Activated naive CD4-positive, alpha-beta T cell treated with anti-CD3 and anti-CD28 coated beads for 36 hours (primary cell): ENCODE results near the gene RGS4. TPM values are rescaled to one million over a fixed set of nuclear protein-coding genes. Genes with fewer than 3 reads are reported as not detected.
"Not testable (repeated sequence)": the region's sequence is repeated elsewhere in the genome, so short reads cannot be mapped to it uniquely, and the experiment has no call there.

ENCODE experiments used
- CTCF ChIA-PET: fragments of 350-600 bp; sonication (Branson Sonifier 250); formaldehyde crosslinking; loops from one replicate; lab custom pipeline; 2021; ENCODE audit warnings: antibody characterized with exemption; lab: Charles Lee
- DNase-seq: peaks from one replicate; pipeline ENCODE4 v3.0.0-alpha.2; 2020
- H3K27ac Mint-ChIP-seq: one replicate; pipeline ENCODE4 v1.8.0; 2021; ENCODE audit warnings: mild to moderate bottlenecking, mixed read lengths
- H3K27me3 Mint-ChIP-seq: one replicate; pipeline ENCODE4 v1.8.0; 2021; ENCODE audit warnings: low read depth, mixed read lengths
- H3K36me3 Mint-ChIP-seq: one replicate; pipeline ENCODE4 v1.8.0; 2021; ENCODE audit warnings: low read depth, mixed read lengths
- H3K4me1 Mint-ChIP-seq: one replicate; pipeline ENCODE4 v1.8.0; 2021; ENCODE audit warnings: low read depth, mixed read lengths
- H3K4me3 Mint-ChIP-seq: one replicate; pipeline ENCODE4 v1.8.0; 2021; ENCODE audit warnings: mild to moderate bottlenecking, moderate library complexity, mixed read lengths
- H3K9me3 Mint-ChIP-seq: one replicate; pipeline ENCODE4 v1.8.0; 2021; ENCODE audit warnings: mixed read lengths
- intact Hi-C: fragments of 100-400 bp; cut with micrococcal nuclease; formaldehyde crosslinking; loops from one replicate; pipeline ENCODE4 v1.15.1; 2023
- total RNA-seq, 2 experiments: library from RNA; stranded (reverse); gene quantifications; one replicate each; pipeline ENCODE4 v1.2.3, GENCODE V29; 2021

The RGS4 gene
- total RNA-seq, 2 experiments from 2014 or later, result not detected

- DNase-seq, H3K4me1 Mint-ChIP-seq, H3K9me3 Mint-ChIP-seq, H3K4me3 Mint-ChIP-seq, CTCF ChIA-PET, H3K27me3 Mint-ChIP-seq, H3K27ac Mint-ChIP-seq, H3K36me3 Mint-ChIP-seq: not testable (repeated sequence)
- intact Hi-C loops, result loop anchor here (2.0 kb wide), 1 partner anchor 62 kb away; no protein-coding TSS in a partner anchor
These were observed 20.0 kb downstream of the RGS4 start for GRCh38 chr1:163089117-163089516.

- Mint-ChIP-seq H3K4me3 (no peak overlapping the region), H3K9me3 (no peaks in the 10 kb centered on the region), H3K4me1 (no peaks in the 10 kb centered on the region), H3K36me3 (no peaks in the 10 kb centered on the region), H3K27me3 (peaks cover 9% of the 10 kb centered on the region), H3K27ac (no peak overlapping the region)
- intact Hi-C loops, result no loop called here
- no peak for DNase-seq
- CTCF ChIA-PET, result no interaction called here
These were observed 21.3 kb downstream of the RGS4 start for GRCh38 chr1:163090321-163090945.

DNA sequence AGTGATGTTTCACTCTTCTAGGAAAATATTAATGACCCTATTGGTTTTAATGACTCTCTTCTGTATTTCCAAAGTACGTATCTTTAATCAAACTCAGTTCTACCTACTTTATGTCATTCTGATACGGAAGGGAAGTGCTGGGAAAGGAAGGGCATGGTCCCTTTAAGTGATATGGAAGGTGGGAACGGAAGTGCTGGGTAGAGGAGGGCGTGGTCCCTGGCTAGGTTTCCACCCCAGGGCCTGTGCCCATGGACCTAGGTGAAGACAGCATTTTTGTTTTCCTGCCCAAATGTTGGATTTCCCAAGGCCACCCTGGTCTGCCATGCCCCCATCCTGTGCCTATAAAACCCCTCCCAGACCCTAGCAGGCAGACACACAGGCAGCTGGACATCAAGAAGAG lies 24.0 kb downstream of the RGS4 start:
- Mint-ChIP-seq H3K4me3 (no peak overlapping the region), H3K27ac (no peak overlapping the region), H3K9me3 (no peaks in the 10 kb centered on the region), H3K36me3 (no peaks in the 10 kb centered on the region), H3K4me1 (no peaks in the 10 kb centered on the region), H3K27me3 (peaks cover 11% of the 10 kb centered on the region)
- CTCF ChIA-PET, result no interaction called here
- intact Hi-C loops, result no loop called here
- no peak for DNase-seq

DNA sequence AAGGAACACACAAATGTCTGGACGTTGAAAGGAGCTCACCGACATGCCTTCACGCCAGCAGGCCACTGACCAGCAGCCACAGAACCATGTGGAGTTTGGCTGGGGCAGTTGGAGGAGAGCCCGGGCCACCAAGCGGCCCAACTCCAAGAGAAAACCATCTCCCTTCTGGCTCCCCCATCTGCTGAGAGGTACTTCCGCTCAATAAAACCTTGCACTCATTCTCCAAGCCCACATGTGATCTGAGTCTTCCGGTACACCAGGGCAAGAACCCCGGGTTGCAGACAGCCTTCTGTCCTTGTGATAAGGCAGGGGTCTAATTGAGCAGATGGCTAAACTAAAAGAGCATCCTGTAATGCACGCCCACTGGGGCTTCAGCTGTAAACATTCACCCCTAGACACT lies 24.4 kb downstream of the RGS4 start:
- DNase-seq, result no peak
- Mint-ChIP-seq H3K36me3 (no peaks in the 10 kb centered on the region), H3K4me3 (no peak overlapping the region), H3K4me1 (no peaks in the 10 kb centered on the region), H3K9me3 (no peaks in the 10 kb centered on the region), H3K27me3 (peaks cover 11% of the 10 kb centered on the region), H3K27ac (no peak overlapping the region)
- CTCF ChIA-PET, result no interaction called here
- intact Hi-C loops, result no loop called here

DNA sequence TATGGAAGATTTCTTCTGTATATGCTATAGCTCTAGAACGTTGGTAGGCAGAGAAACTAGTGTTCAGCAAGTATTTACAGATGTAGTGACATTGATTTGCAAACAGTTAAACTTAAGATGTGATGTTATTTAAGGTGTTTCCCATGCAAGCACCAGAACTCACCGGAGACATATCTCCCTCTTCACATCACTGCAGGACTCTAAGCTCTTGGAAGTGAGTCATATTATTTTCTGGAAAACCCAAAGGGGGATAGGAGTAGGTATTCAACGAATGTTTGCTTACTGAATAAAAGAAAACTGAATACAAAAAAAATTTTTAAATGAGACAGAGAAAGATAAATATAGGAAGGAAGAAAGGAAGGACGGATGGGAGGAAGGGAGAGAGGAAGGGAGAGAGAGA lies 25.0 kb downstream of the RGS4 start:
- no peak for DNase-seq
- intact Hi-C loops, result no loop called here
- no peak overlapping the region for H3K4me3 Mint-ChIP-seq
- no peak overlapping the region for H3K27ac Mint-ChIP-seq
- no peaks in the 10 kb centered on the region for H3K36me3 Mint-ChIP-seq
- H3K9me3 Mint-ChIP-seq, result no peaks in the 10 kb centered on the region
- H3K27me3 Mint-ChIP-seq, result peaks cover 11% of the 10 kb centered on the region
- H3K4me1 Mint-ChIP-seq, result no peaks in the 10 kb centered on the region
- CTCF ChIA-PET, result no interaction called here

DNA sequence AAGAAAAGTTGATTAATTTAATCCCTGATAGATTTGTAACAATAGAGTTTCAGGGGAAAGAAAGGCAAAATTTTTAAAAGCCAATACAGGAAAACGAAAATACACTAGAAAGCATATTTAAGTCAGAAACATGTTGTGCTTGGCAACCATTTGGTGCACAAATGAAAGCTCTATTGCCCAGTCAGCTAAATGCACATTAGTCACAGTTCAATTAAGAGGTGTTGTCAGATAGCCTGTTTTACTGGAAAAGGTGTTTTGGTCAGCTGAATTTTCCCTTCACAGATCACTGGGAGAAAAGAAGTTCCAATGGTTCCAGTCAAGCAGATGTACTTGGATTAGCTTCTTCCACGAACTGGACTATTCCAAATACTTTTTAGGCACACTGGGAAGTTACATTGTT lies 25.4 kb downstream of the RGS4 start:
- intact Hi-C loops, result no loop called here
- Mint-ChIP-seq H3K27ac (no peak overlapping the region), H3K9me3 (no peaks in the 10 kb centered on the region), H3K36me3 (no peaks in the 10 kb centered on the region), H3K4me3 (no peak overlapping the region), H3K4me1 (no peaks in the 10 kb centered on the region), H3K27me3 (peaks cover 14% of the 10 kb centered on the region)
- DNase-seq, result no peak
- CTCF ChIA-PET, result no interaction called here

DNA sequence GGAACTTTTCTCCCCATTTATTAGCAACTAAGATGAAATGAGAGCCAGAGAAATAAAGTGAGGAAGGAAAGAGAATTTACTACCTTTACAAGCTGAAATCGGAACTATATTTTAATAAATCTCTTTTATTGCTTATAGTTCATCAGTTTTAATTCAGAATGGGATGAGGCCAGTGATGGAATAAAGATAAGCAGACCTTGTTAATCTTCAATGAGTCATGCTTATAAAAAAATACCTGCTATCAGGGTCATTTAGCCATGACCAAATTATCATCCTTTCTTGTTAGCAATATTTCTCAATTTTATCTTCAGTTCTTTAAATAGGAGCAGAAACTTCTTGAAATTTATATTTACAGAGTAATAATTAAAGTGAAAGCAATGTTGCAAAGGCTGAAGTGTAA lies 26.1 kb downstream of the RGS4 start:
- H3K4me1 Mint-ChIP-seq, result no peaks in the 10 kb centered on the region
- H3K36me3 Mint-ChIP-seq, result no peaks in the 10 kb centered on the region
- intact Hi-C loops, result no loop called here
- no peaks in the 10 kb centered on the region for H3K9me3 Mint-ChIP-seq
- no peak overlapping the region for H3K4me3 Mint-ChIP-seq
- CTCF ChIA-PET, result no interaction called here
- peaks cover 16% of the 10 kb centered on the region for H3K27me3 Mint-ChIP-seq
- DNase-seq, result no peak
- H3K27ac Mint-ChIP-seq, result no peak overlapping the region

- H3K27me3 Mint-ChIP-seq, result peaks cover 8% of the 10 kb centered on the region
- CTCF ChIA-PET, result interaction anchor here (0.7 kb wide), 1 partner anchor 31 kb away, joined by 3 read pairs; no protein-coding TSS in a partner anchor
- no peak overlapping the region for H3K27ac Mint-ChIP-seq
- no peak overlapping the region for H3K4me3 Mint-ChIP-seq
- H3K4me1 Mint-ChIP-seq, result no peaks in the 10 kb centered on the region
- H3K9me3 Mint-ChIP-seq, result no peaks in the 10 kb centered on the region
- no peak for DNase-seq
- H3K36me3 Mint-ChIP-seq, result no peaks in the 10 kb centered on the region
- intact Hi-C loops, result no loop called here
These were observed 33.4 kb downstream of the RGS4 start for GRCh38 chr1:163102590-163102989.

DNA sequence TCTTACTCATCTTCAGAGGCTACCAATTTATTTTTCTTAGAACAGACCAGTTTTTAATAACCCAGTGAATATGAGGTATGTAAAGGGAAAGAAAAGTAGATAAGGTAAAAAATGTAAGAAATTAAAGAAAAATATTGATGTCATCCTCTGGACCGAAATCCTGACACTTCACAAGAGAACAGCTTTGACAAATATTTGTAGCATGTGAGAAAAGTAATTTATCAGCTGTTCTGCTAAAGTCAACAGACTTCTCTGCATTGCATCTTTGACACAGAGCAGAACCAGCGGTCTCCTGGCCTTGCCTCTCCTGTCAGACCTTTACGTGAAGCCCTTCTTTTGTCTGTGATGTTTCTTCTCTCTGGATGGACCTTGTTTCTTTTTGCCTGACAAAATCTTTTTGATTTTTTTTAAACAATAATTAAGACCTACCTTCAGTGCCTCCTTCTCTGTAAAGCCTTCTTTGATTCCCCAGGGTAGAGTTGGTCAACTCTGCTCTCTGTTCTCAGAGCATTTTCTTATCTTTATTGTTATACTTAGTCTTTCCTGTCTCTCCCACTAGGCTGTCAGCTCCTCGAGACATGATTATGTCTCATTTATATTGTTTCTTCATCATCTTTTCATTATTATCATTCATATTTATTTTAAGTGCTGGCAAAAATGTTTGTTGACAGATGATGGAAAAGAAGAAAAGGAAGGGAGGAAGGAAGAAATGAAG lies 35.4 kb downstream of the RGS4 start:
- intact Hi-C loops, result no loop called here
- Mint-ChIP-seq H3K27ac (no peak overlapping the region), H3K4me3 (no peak overlapping the region), H3K27me3 (peaks cover 13% of the 10 kb centered on the region), H3K9me3 (no peaks in the 10 kb centered on the region), H3K4me1 (no peaks in the 10 kb centered on the region), H3K36me3 (no peaks in the 10 kb centered on the region)
- CTCF ChIA-PET, result no interaction called here
- DNase-seq, result no peak

DNA sequence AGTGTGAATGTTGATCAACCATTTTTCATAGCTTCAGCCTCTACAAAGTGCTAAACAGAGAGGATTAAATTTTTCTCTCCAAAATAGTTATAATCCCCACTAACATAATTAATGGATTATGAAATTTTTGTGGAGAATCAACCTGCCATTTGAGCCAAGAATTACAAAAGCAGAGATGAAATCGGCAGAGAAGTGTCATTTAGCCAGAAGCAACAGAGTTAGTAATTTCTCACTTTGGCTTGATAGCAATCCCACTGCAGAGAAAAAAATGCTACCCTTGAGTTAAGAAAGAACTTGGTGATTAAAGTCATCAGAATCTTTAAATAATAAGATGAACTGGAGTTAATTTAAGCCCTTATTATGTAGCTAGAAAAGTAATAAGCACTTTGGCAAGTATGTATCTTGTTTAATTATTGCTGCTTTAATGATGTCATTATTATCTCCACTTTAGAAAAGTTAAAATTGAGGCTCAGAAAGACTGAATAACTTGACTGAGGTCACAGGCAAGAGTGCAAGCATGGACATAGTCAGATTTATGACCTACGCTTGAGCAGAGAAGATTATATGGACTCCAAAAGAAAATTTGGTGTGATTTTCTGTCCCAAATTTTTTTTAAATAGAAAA lies 37.3 kb downstream of the RGS4 start:
- H3K27me3 Mint-ChIP-seq, result peaks cover 15% of the 10 kb centered on the region
- CTCF ChIA-PET, result no interaction called here
- no peaks in the 10 kb centered on the region for H3K36me3 Mint-ChIP-seq
- no peaks in the 10 kb centered on the region for H3K4me1 Mint-ChIP-seq
- no peak for DNase-seq
- H3K27ac Mint-ChIP-seq, result no peak overlapping the region
- H3K4me3 Mint-ChIP-seq, result no peak overlapping the region
- no peaks in the 10 kb centered on the region for H3K9me3 Mint-ChIP-seq
- intact Hi-C loops, result no loop called here

DNA sequence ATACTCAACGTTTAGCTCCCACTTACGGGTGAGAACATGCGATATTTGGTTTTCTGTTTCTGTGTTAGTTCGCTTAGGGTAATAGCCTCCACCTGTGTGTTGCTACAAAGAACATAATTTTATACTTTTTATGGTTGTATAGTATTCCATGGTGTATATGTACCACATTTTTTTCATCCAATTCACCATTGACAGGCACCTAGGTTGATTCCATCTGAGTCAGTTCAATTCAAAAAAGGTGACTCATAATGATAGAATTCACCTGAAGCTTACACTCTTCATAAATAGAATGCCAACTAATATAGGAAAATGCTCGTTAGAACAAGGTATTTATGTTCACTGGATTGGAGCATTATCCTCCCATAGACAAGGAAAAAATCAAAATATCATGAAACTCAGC lies 38.5 kb downstream of the RGS4 start:
- Mint-ChIP-seq H3K36me3 (no peaks in the 10 kb centered on the region), H3K4me1 (no peaks in the 10 kb centered on the region), H3K4me3 (no peak overlapping the region), H3K27me3 (peaks cover 19% of the 10 kb centered on the region), H3K27ac (no peak overlapping the region), H3K9me3 (no peaks in the 10 kb centered on the region)
- intact Hi-C loops, result no loop called here
- CTCF ChIA-PET, result no interaction called here
- DNase-seq, result no peak

- Mint-ChIP-seq H3K27me3 (peaks cover 19% of the 10 kb centered on the region), H3K27ac (no peak overlapping the region), H3K4me3 (no peak overlapping the region), H3K9me3 (no peaks in the 10 kb centered on the region), H3K36me3 (no peaks in the 10 kb centered on the region), H3K4me1 (no peaks in the 10 kb centered on the region)
- CTCF ChIA-PET, result no interaction called here
- no peak for DNase-seq
- intact Hi-C loops, result no loop called here
These were observed 46.7 kb downstream of the RGS4 start for GRCh38 chr1:163115887-163116286.

GRCh38 chr1:163119707-163120106 lies 50.5 kb downstream of the RGS4 start:
- Mint-ChIP-seq H3K27ac (no peak overlapping the region), H3K4me3 (no peak overlapping the region), H3K4me1 (no peaks in the 10 kb centered on the region), H3K9me3 (no peaks in the 10 kb centered on the region), H3K36me3 (no peaks in the 10 kb centered on the region), H3K27me3 (peaks cover 16% of the 10 kb centered on the region)
- no peak for DNase-seq
- intact Hi-C loops, result no loop called here
- CTCF ChIA-PET, result no interaction called here
